ENCODE measurements around the gene RNF213.

The RNF213 gene

DNA sequence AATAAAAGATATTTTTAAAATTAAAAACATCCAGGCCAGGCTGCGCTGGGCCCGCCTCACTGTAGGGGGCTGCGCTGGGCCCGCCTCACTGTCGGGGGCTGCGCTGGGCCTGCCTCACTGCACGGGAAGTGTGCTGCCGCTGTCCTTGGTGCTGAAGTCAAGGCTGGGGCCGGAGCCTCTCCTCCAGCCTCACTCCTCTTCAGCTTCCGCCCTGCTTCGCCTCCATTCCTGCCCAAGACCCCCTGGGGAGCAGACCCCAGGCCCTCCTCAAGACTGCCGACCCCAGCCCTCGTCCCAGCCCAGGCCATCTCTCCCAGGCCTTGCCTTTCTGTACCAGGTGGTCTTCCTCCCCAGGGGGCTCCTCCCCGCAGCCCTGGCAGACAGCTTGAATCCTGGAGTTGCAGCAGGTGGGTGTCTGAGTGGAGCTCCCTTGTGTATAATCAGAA lies 180.5 kb downstream of the RNF213 start:
- no peaks in the 10 kb centered on the region for H3K79me1 ChIP-seq (replicated peaks; ENCODE audit: low read length, poor library complexity, severe bottlenecking)
- no peaks in the 10 kb centered on the region for H3K36me3 ChIP-seq (ENCODE audit: control insufficient read depth in 1 of 2, insufficient read depth in 2 of 2, low read depth in 1 of 2, low read length in 2 of 2)
- H2AK5ac ChIP-seq (ENCODE audit: low read length, severe bottlenecking) = no peak overlapping the region
- H3K27me3 ChIP-seq (ENCODE audit: control insufficient read depth in 1 of 2, insufficient read depth in 1 of 2, low read length in 2 of 2) = peaks cover 22 to 49% of the 10 kb centered on the region in 2 experiments
- H3K27ac ChIP-seq (ENCODE audit: low read length, poor library complexity, severe bottlenecking) = no peak overlapping the region
- H3K4me2 ChIP-seq (ENCODE audit: low read length, poor library complexity, severe bottlenecking) = no peak overlapping the region
- no peak overlapping the region for H3K14ac ChIP-seq (ENCODE audit: low read length in 2 of 2)
- no peak overlapping the region for H2BK15ac ChIP-seq (ENCODE audit: low read depth, poor library complexity, severe bottlenecking)
- DNase-seq = peak; percentile 64
- H3K18ac ChIP-seq (ENCODE audit: low read depth in 1 of 2, low read length in 2 of 2) = no peak overlapping the region
- no peak overlapping the region for H2BK5ac ChIP-seq (ENCODE audit: low read depth, low read length, poor library complexity, severe bottlenecking)
- no peak overlapping the region for H2AFZ ChIP-seq (ENCODE audit: low read depth, low read length)
- H3K9ac ChIP-seq (ENCODE audit: low read length) = no peak overlapping the region
- H3K4me1 ChIP-seq (ENCODE audit: control insufficient read depth, insufficient read depth, low read depth, low read length) = peaks cover 6% of the 10 kb centered on the region
- no peak overlapping the region for H4K8ac ChIP-seq (ENCODE audit: low read length)
- no peak overlapping the region for H2BK12ac ChIP-seq (ENCODE audit: low read length in 2 of 2)
- WGBS = 9% methylated on average over 13 of the region's 14 CpGs
- no peak overlapping the region for H3K4me3 ChIP-seq (ENCODE audit: insufficient read depth in 1 of 2, low read depth in 1 of 2, low read length in 2 of 2)
- no peak overlapping the region for H2BK120ac ChIP-seq (ENCODE audit: low read depth, low read length)
- H3K9me3 ChIP-seq (ENCODE audit: control insufficient read depth, low read length) = no peaks in the 10 kb centered on the region
- H3K23ac ChIP-seq (ENCODE audit: low read length in 2 of 2) = no peak overlapping the region
- H4K91ac ChIP-seq (ENCODE audit: low read length) = no peak overlapping the region
- no peak overlapping the region for H3K4ac ChIP-seq (ENCODE audit: low read depth in 1 of 2, low read length in 2 of 2)

DNA sequence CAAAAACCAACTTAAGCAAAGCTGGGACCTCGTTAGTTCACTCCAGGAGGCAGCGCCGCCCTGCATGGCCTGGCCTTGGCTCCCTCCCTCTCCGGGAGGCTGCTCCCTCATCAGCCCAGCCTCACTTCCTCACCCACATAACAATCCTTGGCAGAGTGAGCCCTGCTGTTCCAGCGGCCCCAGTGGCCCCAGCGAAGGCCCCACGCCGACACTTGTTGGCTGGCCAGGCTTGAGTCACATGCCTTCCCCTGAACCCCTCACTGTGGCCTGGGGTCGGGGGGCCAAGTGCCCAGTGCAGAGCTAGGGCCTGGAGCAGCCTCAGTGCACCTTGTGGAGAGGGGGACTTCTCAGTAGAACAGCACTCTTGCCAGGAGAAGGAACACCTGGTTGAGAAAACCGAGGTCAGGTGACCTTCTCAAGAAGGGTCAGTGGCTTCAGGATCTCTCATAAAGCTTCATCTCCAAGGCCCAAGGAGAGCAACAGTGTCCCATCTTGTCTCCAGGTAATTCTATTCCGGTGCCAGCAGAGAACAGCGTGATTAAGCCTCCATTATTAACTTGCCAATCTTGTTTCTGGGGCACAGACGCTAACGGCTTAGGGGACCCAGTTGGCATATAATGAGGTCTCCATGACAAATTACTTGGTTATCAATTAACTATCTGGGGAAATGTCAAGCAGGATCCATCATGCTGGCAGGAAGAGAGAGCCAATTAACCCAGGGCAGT lies 181.1 kb downstream of the RNF213 start:
- Histone ChIP-seq H3K36me3 (ENCODE audit: control insufficient read depth in 1 of 2, insufficient read depth in 2 of 2, low read depth in 1 of 2, low read length in 2 of 2) (no peaks in the 10 kb centered on the region), H3K9me3 (ENCODE audit: control insufficient read depth, low read length) (no peaks in the 10 kb centered on the region), H2BK15ac (ENCODE audit: low read depth, poor library complexity, severe bottlenecking) (no peak overlapping the region), H3K79me1 (replicated peaks; ENCODE audit: low read length, poor library complexity, severe bottlenecking) (no peaks in the 10 kb centered on the region), H3K23ac (ENCODE audit: low read length in 2 of 2) (no peak overlapping the region), H3K9ac (ENCODE audit: low read length) (no peak overlapping the region), H3K4me3 (ENCODE audit: insufficient read depth in 1 of 2, low read depth in 1 of 2, low read length in 2 of 2) (no peak overlapping the region), H2BK12ac (ENCODE audit: low read length in 2 of 2) (no peak overlapping the region), H3K27me3 (ENCODE audit: control insufficient read depth in 1 of 2, insufficient read depth in 1 of 2, low read length in 2 of 2) (peaks cover 22 to 53% of the 10 kb centered on the region in 2 experiments), H3K4ac (ENCODE audit: low read depth in 1 of 2, low read length in 2 of 2) (no peak overlapping the region), H4K91ac (ENCODE audit: low read length) (no peak overlapping the region), H2BK120ac (ENCODE audit: low read depth, low read length) (no peak overlapping the region), H3K14ac (ENCODE audit: low read length in 2 of 2) (no peak overlapping the region), H3K4me2 (ENCODE audit: low read length, poor library complexity, severe bottlenecking) (no peak overlapping the region), H3K27ac (ENCODE audit: low read length, poor library complexity, severe bottlenecking) (no peak overlapping the region), H2AFZ (ENCODE audit: low read depth, low read length) (no peak overlapping the region), H3K4me1 (ENCODE audit: control insufficient read depth, insufficient read depth, low read depth, low read length) (peaks cover 7% of the 10 kb centered on the region), H2BK5ac (ENCODE audit: low read depth, low read length, poor library complexity, severe bottlenecking) (no peak overlapping the region), H3K18ac (ENCODE audit: low read depth in 1 of 2, low read length in 2 of 2) (no peak overlapping the region), H2AK5ac (ENCODE audit: low read length, severe bottlenecking) (no peak overlapping the region), H4K8ac (ENCODE audit: low read length) (no peak overlapping the region)
- no peak for DNase-seq
- WGBS = 79% methylated on average over 14 of the region's 14 CpGs

GRCh38 chr17:80442323-80442659 lies 181.6 kb downstream of the RNF213 start:
- no peak overlapping the region for H2BK12ac ChIP-seq (ENCODE audit: low read length in 2 of 2)
- peaks cover 22 to 49% of the 10 kb centered on the region in 2 experiments for H3K27me3 ChIP-seq (ENCODE audit: control insufficient read depth in 1 of 2, insufficient read depth in 1 of 2, low read length in 2 of 2)
- no peaks in the 10 kb centered on the region for H3K79me1 ChIP-seq (replicated peaks; ENCODE audit: low read length, poor library complexity, severe bottlenecking)
- no peak overlapping the region for H4K91ac ChIP-seq (ENCODE audit: low read length)
- no peak overlapping the region for H3K27ac ChIP-seq (ENCODE audit: low read length, poor library complexity, severe bottlenecking)
- H3K18ac ChIP-seq (ENCODE audit: low read depth in 1 of 2, low read length in 2 of 2) = no peak overlapping the region
- no peak for DNase-seq
- H2BK120ac ChIP-seq (ENCODE audit: low read depth, low read length) = no peak overlapping the region
- H3K4me1 ChIP-seq (ENCODE audit: control insufficient read depth, insufficient read depth, low read depth, low read length) = peaks cover 9% of the 10 kb centered on the region
- no peak overlapping the region for H3K4ac ChIP-seq (ENCODE audit: low read depth in 1 of 2, low read length in 2 of 2)
- H3K14ac ChIP-seq (ENCODE audit: low read length in 2 of 2) = peak overlapping the region in 1 of 2 experiments; percentile 41
- no peak overlapping the region for H3K4me2 ChIP-seq (ENCODE audit: low read length, poor library complexity, severe bottlenecking)
- no peaks in the 10 kb centered on the region for H3K9me3 ChIP-seq (ENCODE audit: control insufficient read depth, low read length)
- no peak overlapping the region for H2AK5ac ChIP-seq (ENCODE audit: low read length, severe bottlenecking)
- no peak overlapping the region for H2AFZ ChIP-seq (ENCODE audit: low read depth, low read length)
- peak overlapping the region in 1 of 2 experiments; percentile 35 for H3K23ac ChIP-seq (ENCODE audit: low read length in 2 of 2)
- no peak overlapping the region for H4K8ac ChIP-seq (ENCODE audit: low read length)
- WGBS = 81% methylated on average over 10 of the region's 12 CpGs
- no peak overlapping the region for H2BK5ac ChIP-seq (ENCODE audit: low read depth, low read length, poor library complexity, severe bottlenecking)
- H3K36me3 ChIP-seq (ENCODE audit: control insufficient read depth in 1 of 2, insufficient read depth in 2 of 2, low read depth in 1 of 2, low read length in 2 of 2) = no peaks in the 10 kb centered on the region
- H3K9ac ChIP-seq (ENCODE audit: low read length) = no peak overlapping the region
- no peak overlapping the region for H2BK15ac ChIP-seq (ENCODE audit: low read depth, poor library complexity, severe bottlenecking)
- no peak overlapping the region for H3K4me3 ChIP-seq (ENCODE audit: insufficient read depth in 1 of 2, low read depth in 1 of 2, low read length in 2 of 2)

DNA sequence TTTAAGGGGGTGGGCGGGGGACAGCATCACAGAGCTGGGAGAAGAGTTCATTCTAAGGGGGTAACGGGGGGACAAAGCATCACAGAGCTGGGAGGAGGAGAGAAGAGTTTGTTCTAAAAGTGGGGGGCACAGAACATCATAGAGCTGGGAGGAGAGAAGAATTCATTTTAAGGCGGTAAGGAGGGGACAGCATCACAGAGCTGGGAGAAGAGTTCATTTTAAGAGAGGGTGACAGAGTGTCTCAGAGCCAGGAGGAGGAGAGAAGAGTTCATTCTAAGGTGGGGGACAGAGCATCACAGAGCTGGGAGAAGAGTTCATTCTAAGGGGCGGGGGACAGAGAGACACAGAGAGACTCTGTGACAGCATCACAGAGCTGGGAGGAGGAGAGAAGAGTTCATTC lies 182.1 kb downstream of the RNF213 start:
- Histone ChIP-seq H3K9ac (ENCODE audit: low read length) (no peak overlapping the region), H3K27me3 (ENCODE audit: control insufficient read depth in 1 of 2, insufficient read depth in 1 of 2, low read length in 2 of 2) (peaks cover 22 to 44% of the 10 kb centered on the region in 2 experiments), H2BK5ac (ENCODE audit: low read depth, low read length, poor library complexity, severe bottlenecking) (no peak overlapping the region), H2BK15ac (ENCODE audit: low read depth, poor library complexity, severe bottlenecking) (no peak overlapping the region), H4K8ac (ENCODE audit: low read length) (no peak overlapping the region), H3K4ac (ENCODE audit: low read depth in 1 of 2, low read length in 2 of 2) (no peak overlapping the region), H3K36me3 (ENCODE audit: control insufficient read depth in 1 of 2, insufficient read depth in 2 of 2, low read depth in 1 of 2, low read length in 2 of 2) (no peaks in the 10 kb centered on the region), H3K4me2 (ENCODE audit: low read length, poor library complexity, severe bottlenecking) (no peak overlapping the region), H3K79me1 (replicated peaks; ENCODE audit: low read length, poor library complexity, severe bottlenecking) (no peaks in the 10 kb centered on the region), H2BK12ac (ENCODE audit: low read length in 2 of 2) (no peak overlapping the region), H3K9me3 (ENCODE audit: control insufficient read depth, low read length) (no peaks in the 10 kb centered on the region), H2BK120ac (ENCODE audit: low read depth, low read length) (no peak overlapping the region), H4K91ac (ENCODE audit: low read length) (no peak overlapping the region), H3K4me3 (ENCODE audit: insufficient read depth in 1 of 2, low read depth in 1 of 2, low read length in 2 of 2) (no peak overlapping the region), H3K27ac (ENCODE audit: low read length, poor library complexity, severe bottlenecking) (no peak overlapping the region), H3K23ac (ENCODE audit: low read length in 2 of 2) (no peak overlapping the region), H3K18ac (ENCODE audit: low read depth in 1 of 2, low read length in 2 of 2) (no peak overlapping the region), H2AFZ (ENCODE audit: low read depth, low read length) (no peak overlapping the region), H3K4me1 (ENCODE audit: control insufficient read depth, insufficient read depth, low read depth, low read length) (peaks cover 9% of the 10 kb centered on the region), H2AK5ac (ENCODE audit: low read length, severe bottlenecking) (no peak overlapping the region), H3K14ac (ENCODE audit: low read length in 2 of 2) (no peak overlapping the region)
- 73% methylated on average over 3 of the region's 4 CpGs for whole genome bisulfite sequencing
- no peak for DNase-seq
